Measurements from ENCODE around the gene BIN2.
"Not testable (repeated sequence)": the region's sequence is repeated elsewhere in the genome, so short reads cannot be mapped to it uniquely, and the experiment has no call there.

Gene BIN2

DNA sequence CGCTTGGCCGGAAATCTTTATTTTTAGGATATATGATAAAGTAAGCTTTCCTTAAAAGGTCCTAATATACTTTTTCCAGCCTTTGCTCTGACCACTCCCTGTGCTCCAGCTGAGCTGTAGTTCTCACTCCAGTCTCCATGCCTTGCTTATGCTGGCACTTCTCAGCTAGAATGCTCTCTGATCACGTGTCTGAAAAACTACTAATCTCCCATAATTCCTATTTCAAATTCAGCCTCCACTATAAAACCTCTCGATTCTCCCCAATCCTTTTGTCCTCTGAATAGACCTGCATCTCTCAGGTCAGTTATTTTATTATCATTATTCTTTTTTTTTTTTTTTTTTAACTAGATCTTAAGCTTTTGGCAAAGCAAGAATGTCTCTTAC is 3.7 kb downstream of the BIN2 start:
- Histone ChIP-seq H3K9me3 (ENCODE audit: low read length) (no peaks in the 10 kb centered on the region), H2AFZ (ENCODE audit: low read depth, low read length) (no peak overlapping the region), H3K4me1 (ENCODE audit: insufficient read depth, low read length) (peaks cover 12% of the 10 kb centered on the region), H3K4me3 (ENCODE audit: low read length) (no peak overlapping the region), H3K27me3 (ENCODE audit: insufficient read depth, low read length) (peaks cover 3% of the 10 kb centered on the region), H3K36me3 (ENCODE audit: insufficient read depth, low read length) (no peaks in the 10 kb centered on the region)

DNA sequence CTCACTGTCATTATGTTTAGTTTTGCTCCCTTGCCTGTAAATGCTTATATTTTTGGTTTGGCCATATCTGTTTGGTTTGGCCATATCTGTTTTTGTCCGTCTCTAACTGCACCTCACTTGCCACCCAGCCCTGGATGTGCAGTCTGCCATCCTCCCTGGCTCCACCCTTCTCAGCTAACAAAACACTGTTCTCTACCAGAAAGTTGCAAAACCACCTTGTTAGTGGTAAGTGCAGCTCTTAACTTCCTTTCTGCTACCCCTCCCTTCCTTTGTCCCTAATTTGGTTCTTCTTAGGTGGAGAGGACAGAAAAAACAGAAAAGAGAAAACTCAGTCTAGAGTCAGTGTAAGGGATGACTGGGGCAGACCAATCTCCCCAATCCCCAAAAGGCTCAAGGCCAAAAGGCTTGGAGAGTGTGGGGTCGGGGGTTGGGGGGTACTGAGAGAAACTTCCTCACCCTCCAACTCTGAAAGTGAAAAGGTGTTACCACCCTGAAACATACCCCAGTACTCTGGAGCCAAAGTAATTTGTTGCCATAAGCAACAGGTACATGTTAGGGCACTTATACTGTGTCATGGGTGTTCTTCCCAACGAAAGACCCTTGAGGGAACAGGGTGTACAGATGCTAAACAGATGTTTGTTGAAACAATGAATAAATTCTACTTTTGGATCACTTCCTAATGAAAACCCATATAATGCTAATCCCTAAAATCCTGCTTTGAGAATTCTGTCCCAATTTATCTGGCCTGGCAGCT is 5.0 kb downstream of the BIN2 start:
- H3K36me3 ChIP-seq (ENCODE audit: insufficient read depth, low read length): no peaks in the 10 kb centered on the region
- H2AFZ ChIP-seq (ENCODE audit: low read depth, low read length): no peak overlapping the region
- no peaks in the 10 kb centered on the region for H3K9me3 ChIP-seq (ENCODE audit: low read length)
- H3K4me3 ChIP-seq (ENCODE audit: low read length): no peak overlapping the region
- peaks cover 3% of the 10 kb centered on the region for H3K27me3 ChIP-seq (ENCODE audit: insufficient read depth, low read length)
- peaks cover 12% of the 10 kb centered on the region for H3K4me1 ChIP-seq (ENCODE audit: insufficient read depth, low read length)

DNA sequence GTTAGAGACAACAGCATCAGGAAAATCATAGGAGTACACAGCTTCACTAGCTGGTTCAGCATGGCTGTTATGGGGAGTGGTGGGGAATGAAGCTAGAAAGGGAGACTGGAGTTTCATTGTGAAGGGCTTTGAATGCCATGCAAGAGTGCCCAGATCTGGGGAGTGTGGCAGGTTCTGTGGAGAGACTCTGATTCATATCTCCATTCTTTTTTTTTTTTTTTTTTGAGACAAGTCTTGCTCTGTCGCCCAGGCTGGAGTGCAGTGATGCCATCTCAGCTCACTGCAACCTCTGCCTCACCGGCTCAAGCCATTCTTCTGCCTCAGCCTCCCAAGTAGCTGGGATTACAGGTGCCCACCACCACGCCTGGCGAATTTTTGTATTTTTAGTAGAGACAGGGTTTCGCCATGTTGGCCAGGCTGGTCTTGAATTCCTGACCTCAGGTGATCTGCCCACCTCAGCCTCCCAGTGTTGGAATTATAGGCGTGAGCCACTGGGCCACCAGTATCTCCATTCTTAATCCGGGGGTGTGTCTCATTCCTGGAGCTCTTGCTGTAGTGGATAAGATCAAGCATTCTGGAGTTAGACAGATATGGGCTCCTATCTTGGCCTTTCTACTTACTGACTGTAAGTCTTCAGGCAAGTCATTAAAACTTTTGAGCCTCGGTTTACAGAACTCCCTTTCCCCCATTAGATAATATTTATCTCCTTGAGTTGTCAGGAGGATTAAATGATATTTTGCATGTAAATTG is 5.7 kb downstream of the BIN2 start:
- H3K4me1 ChIP-seq (ENCODE audit: insufficient read depth, low read length): peaks cover 12% of the 10 kb centered on the region
- H2AFZ ChIP-seq (ENCODE audit: low read depth, low read length); H3K27me3 ChIP-seq (ENCODE audit: insufficient read depth, low read length); H3K4me3 ChIP-seq (ENCODE audit: low read length); H3K9me3 ChIP-seq (ENCODE audit: low read length); H3K36me3 ChIP-seq (ENCODE audit: insufficient read depth, low read length): not testable (repeated sequence)

DNA sequence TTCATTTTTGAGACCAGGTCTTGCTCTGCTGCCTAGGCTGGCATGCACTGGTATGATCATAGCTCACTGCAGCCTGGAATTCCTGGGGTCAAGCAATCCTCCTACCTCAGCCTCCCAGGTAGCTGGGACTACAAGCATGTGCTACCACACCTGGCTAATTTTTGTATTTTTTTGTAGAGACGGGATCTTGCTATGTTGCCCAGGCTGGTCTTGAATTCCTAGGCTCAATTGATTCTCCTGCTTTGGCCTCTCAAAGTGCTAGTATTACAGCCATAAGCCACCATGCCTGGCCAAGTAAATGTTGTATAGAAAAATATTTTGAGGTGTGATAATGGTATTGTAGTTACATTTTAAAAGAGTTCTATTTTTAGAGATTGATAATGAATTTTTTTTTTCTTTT is 12.6 kb downstream of the BIN2 start:
- Histone ChIP-seq H3K4me3 (ENCODE audit: low read length) (no peak overlapping the region), H3K9me3 (ENCODE audit: low read length) (no peaks in the 10 kb centered on the region), H2AFZ (ENCODE audit: low read depth, low read length) (no peak overlapping the region), H3K27me3 (ENCODE audit: insufficient read depth, low read length) (peaks cover 3% of the 10 kb centered on the region), H3K4me1 (ENCODE audit: insufficient read depth, low read length) (no peaks in the 10 kb centered on the region), H3K36me3 (ENCODE audit: insufficient read depth, low read length) (no peaks in the 10 kb centered on the region)

DNA sequence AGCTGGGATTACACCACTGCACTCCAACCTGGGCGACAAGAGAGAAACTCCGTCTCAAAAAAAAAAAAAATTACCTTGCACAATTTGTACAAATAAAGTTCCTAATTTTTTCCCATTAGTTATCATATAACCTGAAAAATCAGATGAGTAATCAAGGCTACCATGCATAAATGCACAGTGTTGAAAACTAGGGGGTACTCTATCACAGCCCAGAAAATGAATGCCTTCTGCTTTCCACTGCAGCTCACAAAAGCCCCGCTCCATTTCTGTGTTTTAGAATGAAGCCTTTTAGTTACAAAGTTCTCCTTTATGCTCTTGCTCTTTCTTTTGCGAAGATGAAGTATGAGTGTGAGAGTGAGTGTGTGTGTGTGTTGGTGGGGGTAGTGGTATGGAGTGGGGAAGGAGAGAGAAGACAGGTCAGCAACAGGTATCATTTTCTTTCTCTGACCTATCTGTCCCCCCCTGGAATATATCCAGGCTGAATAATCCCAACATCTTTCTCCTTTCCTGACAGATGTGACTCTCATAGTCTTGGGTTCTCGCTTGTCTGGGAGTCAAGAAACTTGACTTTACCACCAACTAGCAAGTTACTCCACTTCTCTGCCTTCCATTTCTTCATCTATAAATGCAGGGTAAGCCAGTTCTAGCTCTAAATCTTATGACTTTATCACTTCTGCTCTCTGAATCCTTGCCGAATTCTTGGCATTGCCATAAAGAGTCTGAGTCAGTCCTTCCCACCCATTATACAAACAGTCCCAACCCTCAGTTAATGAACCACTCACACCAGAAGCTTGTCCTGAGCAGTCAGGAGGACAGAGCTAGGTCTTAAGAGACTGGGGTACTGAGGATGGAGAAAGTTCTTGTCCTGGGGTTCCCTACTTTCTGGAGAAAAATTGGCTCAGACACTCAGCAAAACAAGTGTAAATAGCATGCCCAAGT is 16.1 kb downstream of the BIN2 start:
- Histone ChIP-seq H3K27me3 (ENCODE audit: insufficient read depth, low read length) (peaks cover 6% of the 10 kb centered on the region), H3K4me3 (ENCODE audit: low read length) (no peak overlapping the region), H2AFZ (ENCODE audit: low read depth, low read length) (no peak overlapping the region), H3K36me3 (ENCODE audit: insufficient read depth, low read length) (no peaks in the 10 kb centered on the region), H3K9me3 (ENCODE audit: low read length) (no peaks in the 10 kb centered on the region), H3K4me1 (ENCODE audit: insufficient read depth, low read length) (no peaks in the 10 kb centered on the region)

DNA sequence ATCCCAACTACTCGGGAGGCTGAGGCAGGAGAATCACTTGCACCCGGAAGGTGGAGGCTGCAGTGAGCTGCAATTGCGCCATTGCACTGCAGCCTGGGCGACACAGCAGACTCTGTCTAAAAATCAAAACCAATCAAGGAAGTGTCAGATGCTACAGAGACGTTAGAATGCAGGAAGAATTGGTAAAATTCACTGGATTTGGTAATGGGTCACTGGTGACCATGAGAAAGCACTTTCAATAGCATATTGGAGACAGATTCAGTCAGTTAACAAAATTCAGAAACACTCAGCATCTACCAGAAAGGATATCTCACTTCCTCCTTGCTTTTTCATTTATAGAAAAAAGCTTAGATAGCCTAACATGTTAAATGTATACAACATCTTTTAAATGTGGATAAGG is 17.5 kb downstream of the BIN2 start:
- Histone ChIP-seq H3K27me3 (ENCODE audit: insufficient read depth, low read length) (peaks cover 10% of the 10 kb centered on the region), H3K4me1 (ENCODE audit: insufficient read depth, low read length) (no peaks in the 10 kb centered on the region), H2AFZ (ENCODE audit: low read depth, low read length) (no peak overlapping the region), H3K4me3 (ENCODE audit: low read length) (no peak overlapping the region), H3K36me3 (ENCODE audit: insufficient read depth, low read length) (no peaks in the 10 kb centered on the region), H3K9me3 (ENCODE audit: low read length) (no peaks in the 10 kb centered on the region)

DNA sequence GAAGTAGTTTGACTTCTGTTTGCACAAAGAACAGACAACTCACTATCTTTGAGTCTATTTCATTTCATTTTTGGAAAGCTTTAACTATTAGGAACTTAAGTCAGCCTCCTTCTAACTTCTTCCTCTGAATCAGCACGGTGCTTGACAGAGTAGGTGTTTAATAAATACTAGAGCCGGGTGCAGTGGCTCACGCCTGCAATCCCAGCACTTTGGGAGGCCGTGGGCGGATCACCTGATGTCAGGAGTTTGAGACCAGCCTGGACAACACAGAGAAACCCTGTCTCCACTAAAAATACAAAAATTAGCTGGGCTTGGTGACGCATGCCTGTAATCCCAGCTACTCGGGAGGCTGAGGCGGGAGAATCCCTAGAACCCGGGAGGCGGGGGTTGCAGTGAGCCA is 23.2 kb downstream of the BIN2 start:
- not testable (repeated sequence) for H3K9me3 ChIP-seq (ENCODE audit: low read length); H3K4me3 ChIP-seq (ENCODE audit: low read length); H3K27me3 ChIP-seq (ENCODE audit: insufficient read depth, low read length); H3K4me1 ChIP-seq (ENCODE audit: insufficient read depth, low read length); H3K36me3 ChIP-seq (ENCODE audit: insufficient read depth, low read length); H2AFZ ChIP-seq (ENCODE audit: low read depth, low read length)

DNA sequence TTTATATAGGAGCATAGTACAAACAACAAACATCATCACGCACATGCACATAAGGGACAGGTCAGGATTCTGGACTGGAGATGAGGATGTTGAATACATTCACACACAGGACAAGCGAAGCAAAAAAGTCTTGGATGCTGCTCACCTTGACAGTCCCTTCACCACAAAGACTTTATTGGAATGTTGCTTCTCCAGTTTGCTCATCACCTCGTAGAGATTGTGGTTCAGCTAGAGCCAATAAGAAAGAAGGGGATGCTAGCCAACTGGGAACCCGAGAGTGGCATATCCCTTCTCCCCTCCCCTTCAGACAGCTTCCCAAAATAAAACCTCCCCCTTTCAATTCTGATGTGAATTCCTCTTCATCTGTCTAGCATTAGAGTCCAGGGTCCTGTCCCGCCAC is 28.3 kb downstream of the BIN2 start:
- Histone ChIP-seq H3K4me1 (ENCODE audit: insufficient read depth, low read length) (no peaks in the 10 kb centered on the region), H3K9me3 (ENCODE audit: low read length) (no peaks in the 10 kb centered on the region), H3K36me3 (ENCODE audit: insufficient read depth, low read length) (no peaks in the 10 kb centered on the region), H3K27me3 (ENCODE audit: insufficient read depth, low read length) (no peaks in the 10 kb centered on the region), H2AFZ (ENCODE audit: low read depth, low read length) (no peak overlapping the region), H3K4me3 (ENCODE audit: low read length) (no peak overlapping the region)

DNA sequence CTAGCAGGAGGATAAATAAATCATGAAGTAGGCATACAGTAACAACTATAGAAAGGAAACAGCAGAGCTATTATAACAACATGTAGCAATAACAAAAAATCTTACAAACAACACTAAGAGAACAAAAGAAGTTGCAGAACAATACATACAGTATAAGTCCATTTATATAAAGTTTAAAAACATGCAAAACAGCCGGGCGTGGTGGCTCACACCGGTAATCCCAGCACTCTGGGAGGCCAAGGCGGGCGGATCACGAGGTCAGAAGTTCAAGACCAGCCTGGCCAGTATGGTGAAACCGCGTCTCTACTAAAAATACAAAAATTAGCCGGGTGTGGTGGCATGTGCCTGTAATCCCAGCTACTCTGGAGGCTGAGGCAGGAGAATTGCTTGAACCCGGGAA is 29.9 kb downstream of the BIN2 start:
- H3K27me3 ChIP-seq (ENCODE audit: insufficient read depth, low read length); H3K9me3 ChIP-seq (ENCODE audit: low read length); H3K4me1 ChIP-seq (ENCODE audit: insufficient read depth, low read length); H3K36me3 ChIP-seq (ENCODE audit: insufficient read depth, low read length); H2AFZ ChIP-seq (ENCODE audit: low read depth, low read length); H3K4me3 ChIP-seq (ENCODE audit: low read length): not testable (repeated sequence)

DNA sequence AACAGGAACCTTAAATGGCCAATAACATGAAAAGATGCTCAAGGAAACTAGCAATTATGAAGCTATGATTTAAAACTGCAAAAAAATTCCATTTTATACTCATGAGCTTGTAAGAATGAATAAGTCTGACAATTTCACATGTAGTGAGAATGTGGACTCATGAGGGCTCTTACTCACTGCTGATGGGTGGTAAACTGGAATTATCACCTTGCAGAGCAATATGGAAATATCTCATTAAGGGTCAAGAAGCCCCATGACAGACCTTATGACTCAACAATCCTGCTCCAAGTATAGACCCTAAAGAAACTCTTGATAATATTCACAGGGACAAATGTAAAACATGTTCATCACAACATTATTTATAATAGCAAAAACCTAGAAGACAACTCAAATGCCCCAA is 30.3 kb downstream of the BIN2 start:
- Histone ChIP-seq H3K9me3 (ENCODE audit: low read length) (no peaks in the 10 kb centered on the region), H3K36me3 (ENCODE audit: insufficient read depth, low read length) (no peaks in the 10 kb centered on the region), H3K27me3 (ENCODE audit: insufficient read depth, low read length) (no peaks in the 10 kb centered on the region), H2AFZ (ENCODE audit: low read depth, low read length) (no peak overlapping the region), H3K4me1 (ENCODE audit: insufficient read depth, low read length) (no peaks in the 10 kb centered on the region), H3K4me3 (ENCODE audit: low read length) (no peak overlapping the region)

DNA sequence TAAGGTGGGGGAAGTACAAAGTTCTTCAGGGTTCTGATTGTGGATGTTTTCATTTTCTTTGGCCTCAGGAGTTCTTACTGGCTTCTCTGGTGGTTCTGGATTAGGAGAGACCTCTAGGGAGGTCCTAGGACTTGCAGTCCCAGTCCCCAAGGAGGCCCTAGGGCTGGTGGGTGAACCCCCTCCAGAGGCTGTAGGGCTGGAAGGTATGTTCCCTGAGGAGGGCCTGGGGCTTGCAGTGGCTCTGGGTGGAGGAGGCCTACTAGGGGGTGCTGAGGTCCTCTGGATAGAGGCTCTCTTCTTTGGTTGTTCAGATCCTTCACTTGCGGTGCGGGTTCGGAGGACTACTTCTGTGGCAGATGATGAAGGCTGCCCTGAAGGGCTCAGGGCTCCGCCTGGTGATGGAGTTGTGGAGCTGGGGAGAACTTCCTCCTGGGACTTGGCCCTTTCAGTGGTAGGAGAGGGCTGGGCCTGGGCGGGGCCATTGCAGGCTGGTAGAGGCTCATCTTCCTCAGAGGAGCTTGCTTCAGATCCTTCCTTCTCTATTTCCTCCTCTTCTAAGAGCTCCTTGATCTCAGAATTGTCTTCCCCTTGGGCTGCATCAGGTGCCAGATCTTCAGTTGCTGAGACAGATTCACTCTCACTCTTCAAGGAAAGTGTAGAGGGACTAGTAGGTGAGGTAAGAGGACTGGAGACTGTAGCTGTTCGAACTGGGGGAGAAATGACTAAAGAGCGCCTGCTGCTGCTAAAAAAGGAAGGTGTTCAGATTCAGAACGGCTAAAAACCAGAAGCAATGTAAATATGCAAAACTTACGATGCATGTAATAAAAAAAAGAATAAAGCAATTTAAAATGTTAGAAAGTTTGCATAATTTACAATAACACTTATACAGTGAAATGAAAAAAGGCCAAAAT is 32.1 kb downstream of the BIN2 start:
- not testable (repeated sequence) for H3K4me1 ChIP-seq (ENCODE audit: insufficient read depth, low read length); H3K9me3 ChIP-seq (ENCODE audit: low read length); H3K4me3 ChIP-seq (ENCODE audit: low read length); H3K27me3 ChIP-seq (ENCODE audit: insufficient read depth, low read length); H2AFZ ChIP-seq (ENCODE audit: low read depth, low read length); H3K36me3 ChIP-seq (ENCODE audit: insufficient read depth, low read length)

DNA sequence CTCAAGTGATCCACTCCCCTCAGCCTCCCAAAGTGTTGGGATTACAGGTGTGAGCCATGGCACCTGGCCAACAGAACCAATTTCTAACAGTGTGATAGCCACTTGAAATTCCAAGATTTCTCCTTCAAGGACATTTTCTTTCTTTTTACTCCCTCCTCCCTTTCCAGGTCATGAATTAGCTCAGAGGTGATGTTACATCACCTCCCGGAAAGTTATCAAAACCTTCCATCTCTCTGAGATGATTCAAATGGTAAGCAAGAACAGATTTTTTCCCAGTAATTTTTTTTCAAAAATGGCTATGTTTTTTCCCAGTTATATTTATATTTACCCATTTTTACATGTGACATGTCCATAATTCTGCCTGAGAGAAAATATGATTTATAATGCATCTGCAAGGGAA is 38.1 kb downstream of the BIN2 start:
- no peaks in the 10 kb centered on the region for H3K4me1 ChIP-seq (ENCODE audit: insufficient read depth, low read length)
- no peaks in the 10 kb centered on the region for H3K36me3 ChIP-seq (ENCODE audit: insufficient read depth, low read length)
- no peaks in the 10 kb centered on the region for H3K9me3 ChIP-seq (ENCODE audit: low read length)
- peaks cover 3% of the 10 kb centered on the region for H3K27me3 ChIP-seq (ENCODE audit: insufficient read depth, low read length)
- no peak overlapping the region for H3K4me3 ChIP-seq (ENCODE audit: low read length)
- no peak overlapping the region for H2AFZ ChIP-seq (ENCODE audit: low read depth, low read length)
